ENCODE results near the gene CAPZA1. TPM values are rescaled to one million over a fixed set of nuclear protein-coding genes. Genes with fewer than 3 reads are reported as not detected.

CAPZA1 gene
- total RNA-seq, 1 experiment from 2014 or later, result 108 TPM

GRCh38 chr1:112686417-112686816 is 66.8 kb downstream of the CAPZA1 start:
- Histone ChIP-seq H2BK12ac (ENCODE audit: insufficient read length, low read depth, low read length) (no peak overlapping the region), H4K5ac (ENCODE audit: insufficient read length, low read depth, low read length) (no peak overlapping the region), H2BK5ac (ENCODE audit: insufficient read length, low read length) (no peak overlapping the region), H3K9ac (ENCODE audit: extremely low read depth, insufficient read length, low read length) (no peak overlapping the region), H3K18ac (ENCODE audit: insufficient read length, low read depth, low read length) (no peak overlapping the region), H3K27ac (ENCODE audit: insufficient read length, low read depth, low read length) (no peak overlapping the region), H3K56ac (ENCODE audit: insufficient read length, low read depth, low read length) (no peak overlapping the region), H3T11ph (ENCODE audit: low read length) (no peak overlapping the region), H3K9me3 (ENCODE audit: control insufficient read depth, low read depth, low read length) (no peaks in the 10 kb centered on the region), H3K4ac (ENCODE audit: low read depth, low read length) (no peak overlapping the region), H3K23ac (ENCODE audit: insufficient read length, low read depth, low read length) (no peak overlapping the region), H2AK5ac (ENCODE audit: insufficient read length, low read length) (no peak overlapping the region), H4K91ac (ENCODE audit: insufficient read length, low read depth, low read length) (no peak overlapping the region), H2AFZ (ENCODE audit: low read length) (no peak overlapping the region), H3K4me2 (ENCODE audit: insufficient read depth, insufficient read length, low read length) (no peak overlapping the region), H3K4me1 (ENCODE audit: insufficient read depth, low read length) (no peaks in the 10 kb centered on the region), H4K8ac (replicated peaks; ENCODE audit: insufficient read length, low read depth, low read length) (no peak overlapping the region), H4K20me1 (ENCODE audit: control insufficient read depth, insufficient read depth, insufficient read length) (no peaks in the 10 kb centered on the region), H2BK20ac (ENCODE audit: low read depth, low read length, poor library complexity, severe bottlenecking) (no peak overlapping the region), H3K27me3 (ENCODE audit: insufficient read depth, low read length) (no peaks in the 10 kb centered on the region), H3K79me1 (ENCODE audit: insufficient read depth, low read depth, low read length, poor library complexity, severe bottlenecking) (no peaks in the 10 kb centered on the region), H2BK120ac (ENCODE audit: low read depth, low read length, poor library complexity, severe bottlenecking) (no peak overlapping the region), H2BK15ac (ENCODE audit: low read depth, low read length) (no peak overlapping the region), H3K23me2 (ENCODE audit: insufficient read length, low read depth, low read length, poor library complexity, severe bottlenecking) (no peaks in the 10 kb centered on the region), H3K14ac (ENCODE audit: insufficient read depth, low read length) (no peak overlapping the region), H3K79me2 (ENCODE audit: insufficient read depth, low read length) (no peaks in the 10 kb centered on the region)
- H3K9me3 Mint-ChIP-seq, result no peaks in the 10 kb centered on the region
- peaks cover 2 to 25% (median 21%) of the 10 kb centered on the region in 3 experiments; a peak in 6 of 7 replicates for H3K36me3 Mint-ChIP-seq (ENCODE audit: insufficient read depth in 1 of 3, low read depth in 3 of 3)
- no peak for DNase-seq
- no peaks in the 10 kb centered on the region for H3K27me3 Mint-ChIP-seq (ENCODE audit: low read depth)
- peaks cover 11 to 12% of the 10 kb centered on the region in 2 experiments for H3K4me1 Mint-ChIP-seq
- TF ChIP-seq, protein P1, sequence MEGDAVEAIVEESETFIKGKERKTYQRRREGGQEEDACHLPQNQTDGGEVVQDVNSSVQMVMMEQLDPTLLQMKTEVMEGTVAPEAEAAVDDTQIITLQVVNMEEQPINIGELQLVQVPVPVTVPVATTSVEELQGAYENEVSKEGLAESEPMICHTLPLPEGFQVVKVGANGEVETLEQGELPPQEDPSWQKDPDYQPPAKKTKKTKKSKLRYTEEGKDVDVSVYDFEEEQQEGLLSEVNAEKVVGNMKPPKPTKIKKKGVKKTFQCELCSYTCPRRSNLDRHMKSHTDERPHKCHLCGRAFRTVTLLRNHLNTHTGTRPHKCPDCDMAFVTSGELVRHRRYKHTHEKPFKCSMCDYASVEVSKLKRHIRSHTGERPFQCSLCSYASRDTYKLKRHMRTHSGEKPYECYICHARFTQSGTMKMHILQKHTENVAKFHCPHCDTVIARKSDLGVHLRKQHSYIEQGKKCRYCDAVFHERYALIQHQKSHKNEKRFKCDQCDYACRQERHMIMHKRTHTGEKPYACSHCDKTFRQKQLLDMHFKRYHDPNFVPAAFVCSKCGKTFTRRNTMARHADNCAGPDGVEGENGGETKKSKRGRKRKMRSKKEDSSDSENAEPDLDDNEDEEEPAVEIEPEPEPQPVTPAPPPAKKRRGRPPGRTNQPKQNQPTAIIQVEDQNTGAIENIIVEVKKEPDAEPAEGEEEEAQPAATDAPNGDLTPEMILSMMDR (conservative IDR thresholded peaks at IDR 0.05), result no peak
- no CpG with 5 or more reads among the region's 3 CpGs for WGBS (ENCODE audit: extremely low coverage, insufficient read length, low lambda C conversion rate)
- H3K4me3 Mint-ChIP-seq, result no peak overlapping the region
- H3K27ac Mint-ChIP-seq, result peak overlapping the region in 2 of 3 experiments; percentile 4 to 11; a peak in 1 of 7 replicates

Measured in H9 (cell line).